Activated CD8-positive, alpha-beta memory T cell treated with anti-CD3 and anti-CD28 coated beads, Interleukin-2, amount 50 U/mL, for 48 hours (primary cell): ENCODE data around the gene ZFR2.
A peak's percentile ranks its signal among the peaks of the same experiment; 100 is the strongest.
"Not testable (repeated sequence)": the region's sequence is repeated elsewhere in the genome, so short reads cannot be mapped to it uniquely, and the experiment has no call there.

Experiments
- DNase-seq: peaks from one replicate; pipeline ENCODE4 v3.0.0-alpha.2; 2020

ZFR2 gene

DNA sequence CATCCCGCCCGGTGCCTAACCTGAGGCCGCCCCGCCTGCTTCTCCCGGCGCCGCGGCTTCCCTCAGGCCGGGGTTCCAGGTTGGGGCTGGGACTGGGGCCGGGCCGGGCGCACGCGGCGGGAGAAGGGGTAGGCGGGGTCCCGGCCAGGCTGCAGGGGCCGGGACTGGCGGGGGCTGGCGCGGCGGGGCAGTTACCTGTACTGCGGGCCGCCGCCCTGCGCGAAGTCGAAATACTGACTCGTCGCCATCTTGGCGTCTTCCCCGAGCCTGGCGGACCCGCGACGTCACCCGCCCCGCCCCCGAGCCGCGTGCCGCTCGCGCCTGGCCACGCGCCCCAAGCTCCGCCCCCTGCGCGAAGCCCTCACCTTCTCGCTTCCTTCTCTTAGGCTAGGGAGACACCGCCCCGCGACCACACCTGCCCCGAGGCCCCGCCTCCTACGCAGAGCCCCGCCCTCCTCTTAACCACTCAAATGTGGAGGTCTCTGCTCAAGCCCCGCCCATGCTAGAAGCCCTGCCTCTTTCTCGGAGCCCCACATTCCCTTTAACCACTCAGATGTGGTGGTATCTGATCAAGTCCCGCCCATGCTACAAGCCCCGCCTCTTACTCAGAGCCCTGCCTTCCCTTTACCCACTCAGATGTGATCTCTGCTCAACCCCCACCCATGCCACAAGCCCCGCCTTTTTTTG lies at the start of gene ZFR2:
ZFR2 (minus strand) TSS at position 269 of the 687 bp plus-strand sequence; CDS start at position 248, 21 bp downstream.
- DNase-seq: peak; percentile 60

GRCh38 chr19:3916033-3916432 lies 47.2 kb upstream of the ZFR2 start:
- no peak for DNase-seq

DNA sequence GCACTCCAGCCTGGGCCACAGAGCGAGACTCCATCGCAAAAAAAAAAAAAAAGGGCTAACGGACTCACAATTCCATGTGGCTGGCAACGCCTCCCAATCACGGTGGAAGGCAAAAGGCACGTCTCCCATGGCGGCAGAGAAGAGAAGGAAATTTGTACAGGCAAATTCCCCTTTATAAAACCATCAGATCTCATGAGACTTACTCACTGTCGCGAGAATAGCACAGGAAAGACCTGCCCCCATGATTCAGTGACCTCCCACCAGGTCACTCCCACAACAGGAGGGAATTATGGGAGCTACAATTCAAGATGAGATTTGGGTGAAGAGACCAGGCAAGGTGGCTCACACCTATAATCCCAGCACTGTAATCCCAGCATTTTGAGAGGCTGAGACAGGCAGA lies 45.4 kb upstream of the ZFR2 start:
- DNase-seq: no peak

- no peak for DNase-seq
Measured at GRCh38 chr19:3910105-3910504, 41.3 kb upstream of the ZFR2 start.

DNA sequence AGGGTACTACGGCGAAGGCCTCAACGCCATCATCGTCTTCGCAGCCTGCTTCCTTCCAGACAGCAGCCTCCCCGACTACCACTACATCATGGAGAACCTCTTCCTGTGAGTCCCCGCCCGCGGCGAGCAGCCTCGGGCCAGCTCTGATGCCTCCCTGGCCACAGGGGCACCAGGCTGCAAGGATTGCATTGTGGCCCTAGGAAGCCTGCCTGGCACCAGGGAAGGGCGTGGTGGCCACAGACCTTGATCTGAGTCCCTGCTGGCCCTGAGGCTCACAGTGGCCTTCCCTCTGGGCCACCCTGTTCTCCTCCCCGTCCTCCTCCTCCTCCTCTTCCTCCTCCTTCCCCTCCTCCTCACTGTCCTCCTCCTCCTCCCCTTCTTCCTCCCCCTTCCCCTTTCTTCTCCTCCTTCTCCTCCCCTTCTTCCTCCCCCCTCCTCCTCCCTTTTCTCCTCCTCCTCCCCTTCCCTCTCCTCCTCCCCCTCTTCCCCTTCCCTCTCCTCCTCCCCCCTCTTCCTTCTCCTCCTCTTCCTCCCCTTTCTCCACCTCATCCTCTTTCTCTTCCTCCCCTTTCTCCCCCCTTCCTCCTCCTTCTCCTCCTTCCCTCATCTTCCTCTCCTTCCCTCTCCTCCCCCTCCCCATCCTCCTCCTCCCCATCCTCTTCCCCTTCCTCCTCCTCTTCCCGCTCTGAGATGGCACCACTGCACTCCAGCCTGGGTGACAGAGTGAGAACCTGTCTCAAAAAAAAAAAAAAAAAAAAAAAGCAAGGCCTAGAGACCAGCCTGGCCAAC lies 39.6 kb upstream of the ZFR2 start:
- DNase-seq: no peak

GRCh38 chr19:3907626-3908265 lies 38.9 kb upstream of the ZFR2 start:
- no peak for DNase-seq

DNA sequence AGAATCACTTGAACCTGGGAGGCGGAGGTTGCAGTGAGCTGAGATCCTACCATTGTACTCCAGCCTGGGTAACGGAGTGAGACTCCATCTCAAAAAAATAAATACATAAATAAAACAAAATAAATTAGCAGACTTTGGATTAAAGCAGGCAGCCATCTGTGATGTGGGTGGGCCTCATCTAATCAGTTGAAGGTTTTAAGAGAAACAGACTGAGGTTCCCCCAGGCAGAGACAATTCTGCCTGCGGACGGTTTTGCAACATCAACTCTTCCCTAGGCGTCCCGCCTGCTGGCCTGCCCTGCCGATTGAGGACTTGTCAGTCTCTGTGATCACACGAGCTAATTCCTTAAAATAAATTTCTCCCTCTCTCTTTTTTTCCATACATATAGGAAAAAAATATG lies 35.4 kb upstream of the ZFR2 start:
- DNase-seq: no peak

- DNase-seq: no peak
Measured at GRCh38 chr19:3902317-3902973, 33.6 kb upstream of the ZFR2 start.

- no peak for DNase-seq
Measured at GRCh38 chr19:3899531-3900294, 30.9 kb upstream of the ZFR2 start.

DNA sequence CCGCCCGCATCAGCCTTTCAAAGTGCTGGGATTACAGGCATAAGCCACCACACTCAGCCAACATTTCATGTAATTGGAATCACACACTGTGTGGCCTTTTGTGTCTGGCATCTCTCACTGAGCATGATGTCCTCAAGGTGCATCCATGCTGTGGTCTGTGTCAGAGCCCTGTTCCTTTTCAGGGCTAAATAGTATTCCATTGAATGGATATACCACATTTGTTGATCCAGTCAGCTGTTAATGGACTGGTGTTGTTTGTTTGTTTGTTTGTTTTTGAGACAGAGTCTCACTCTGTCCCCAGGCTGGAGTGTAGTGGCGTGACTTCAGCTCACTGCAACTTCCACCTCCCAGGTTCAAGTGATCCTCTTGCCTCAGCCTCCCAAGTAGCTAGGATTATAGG lies 29.6 kb upstream of the ZFR2 start:
- no peak for DNase-seq

GRCh38 chr19:3897936-3898335 lies 29.1 kb upstream of the ZFR2 start:
- no peak for DNase-seq

GRCh38 chr19:3895788-3896187 lies 26.9 kb upstream of the ZFR2 start:
- no peak for DNase-seq

GRCh38 chr19:3894959-3895358 lies 26.1 kb upstream of the ZFR2 start:
- not testable (repeated sequence) for DNase-seq

DNA sequence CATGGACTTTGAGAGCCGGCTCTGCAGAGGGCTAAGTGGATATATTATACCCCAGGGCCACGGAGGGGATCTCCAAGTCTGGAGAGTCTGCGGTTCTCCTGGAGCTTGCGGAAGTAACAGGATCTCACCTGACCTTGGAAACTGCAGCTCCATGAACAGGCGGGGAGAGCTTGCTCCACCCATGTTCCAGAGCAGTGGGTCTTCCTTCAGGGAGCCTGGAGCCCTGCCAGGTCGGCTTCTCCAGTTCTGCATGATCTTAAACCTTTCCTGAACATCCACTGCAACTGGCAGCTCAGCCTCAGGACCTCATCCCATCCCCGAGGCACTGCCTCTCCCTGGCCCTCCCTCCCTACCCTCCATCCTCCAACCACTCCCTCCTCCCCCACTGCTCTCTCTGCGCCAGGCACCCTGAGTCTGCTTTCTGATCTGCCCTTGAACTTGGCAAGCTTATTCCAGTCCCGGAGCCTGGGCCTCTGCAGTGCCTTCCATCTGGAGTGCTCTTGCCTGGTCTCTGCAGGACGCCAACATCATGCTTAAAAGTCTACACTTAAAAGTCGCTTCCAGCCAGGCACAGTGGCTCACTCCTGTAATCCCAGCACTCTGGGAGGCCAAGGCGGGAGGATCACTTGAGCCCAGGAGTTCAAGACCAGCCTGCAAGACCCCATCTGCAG lies 24.8 kb upstream of the ZFR2 start:
- no peak for DNase-seq

DNA sequence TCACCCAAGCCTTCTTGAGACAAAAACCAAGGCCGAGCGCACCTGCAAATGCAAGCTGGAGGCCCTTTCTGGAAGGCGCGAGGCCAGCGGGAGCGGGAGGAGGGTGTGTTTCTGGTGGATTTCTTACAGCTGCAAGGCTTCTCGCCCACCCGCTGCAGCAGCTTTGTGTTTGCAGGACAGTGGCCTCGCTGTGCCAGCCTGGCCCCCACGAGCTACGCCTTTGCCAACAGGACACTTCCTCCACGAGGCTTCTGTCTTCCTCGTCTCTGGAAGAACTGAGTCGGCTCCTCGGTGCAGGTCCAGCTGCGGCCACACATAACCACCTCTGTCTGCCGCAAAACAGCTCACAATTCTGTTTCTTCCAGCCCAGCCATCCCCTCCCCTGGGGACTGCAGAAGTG lies 21.8 kb upstream of the ZFR2 start:
- DNase-seq: no peak

GRCh38 chr19:3882041-3882384 lies 13.2 kb upstream of the ZFR2 start:
- DNase-seq: no peak

DNA sequence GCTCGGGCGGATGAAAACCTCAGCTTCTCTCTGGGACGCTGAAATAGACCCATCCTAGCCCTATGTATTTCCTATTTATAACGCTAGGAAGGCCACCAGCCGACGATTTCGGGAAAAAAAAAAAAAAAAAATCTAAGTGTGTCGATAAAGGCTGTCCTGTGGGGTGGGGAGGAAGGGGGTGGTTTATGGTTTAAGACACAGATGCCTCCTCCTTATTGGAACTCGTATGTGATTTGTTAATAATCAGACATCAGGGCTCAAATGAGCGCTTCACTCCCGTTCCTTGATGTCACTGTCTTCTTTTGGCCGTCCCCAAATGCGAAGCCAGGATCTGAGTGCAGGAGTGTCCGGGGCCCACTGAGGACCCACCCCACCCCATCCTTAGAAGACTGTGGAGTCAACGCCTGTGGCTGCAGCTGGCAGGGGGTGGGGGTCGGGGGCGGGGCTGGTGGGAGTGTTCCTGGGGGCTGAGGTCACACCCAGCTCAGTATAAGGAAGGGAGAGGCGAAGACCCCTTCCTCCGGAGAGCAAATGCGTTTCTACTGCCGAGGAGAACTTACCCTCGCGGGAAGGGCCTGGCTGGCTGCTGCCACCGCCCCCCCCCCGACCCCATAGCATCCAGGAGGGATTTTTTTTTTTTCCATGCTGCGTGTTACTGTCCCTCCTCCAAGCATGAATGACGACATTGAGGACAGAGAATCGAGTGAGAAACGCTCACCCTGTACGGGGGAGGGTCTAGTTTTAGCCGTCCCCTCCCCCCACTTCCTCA lies 12.6 kb upstream of the ZFR2 start:
- DNase-seq: no peak

DNA sequence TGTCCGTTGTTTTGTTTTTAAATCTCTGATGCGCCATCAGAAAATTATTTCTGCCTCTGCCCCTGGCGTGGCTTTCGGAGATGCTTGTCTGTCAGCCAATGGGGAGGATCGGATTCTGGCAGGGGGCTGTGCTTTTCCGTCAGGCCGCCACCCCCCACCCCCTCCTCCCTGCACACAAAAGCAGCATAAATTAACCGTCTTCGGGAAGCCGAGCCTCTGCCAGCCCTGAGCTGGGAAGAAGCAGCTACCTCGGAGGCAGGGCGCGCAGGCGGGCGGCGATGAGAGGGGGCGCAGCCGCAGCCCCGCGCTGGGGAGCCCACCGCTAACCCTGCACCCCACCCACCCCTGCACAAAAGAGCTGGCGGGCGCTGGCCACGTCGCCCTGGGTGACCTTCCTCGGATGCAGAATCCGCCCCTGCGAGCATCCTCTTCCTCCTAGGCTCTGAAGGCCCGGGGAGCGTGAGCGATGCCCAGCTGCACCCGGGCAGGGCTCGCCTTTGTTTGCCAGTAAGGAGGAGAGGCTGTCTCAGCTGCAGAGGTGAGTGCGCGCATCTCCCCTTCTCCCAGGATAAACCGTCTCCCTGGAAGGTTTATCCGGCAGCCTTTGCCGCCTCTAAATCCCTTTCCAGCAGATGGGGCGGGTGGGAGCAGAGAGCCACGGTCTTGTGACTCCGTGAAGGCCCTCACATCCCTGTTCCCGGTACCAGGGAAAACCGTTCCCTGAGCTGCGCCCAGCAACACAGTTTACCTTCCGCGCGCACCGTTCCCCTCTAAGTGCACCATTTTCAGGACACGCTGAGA lies 11.8 kb upstream of the ZFR2 start, which contains the start of gene ATCAY:
ATCAY (plus strand) TSS at position 215 of the 801 bp plus-strand sequence. CDS start 5,083 bp downstream, outside the sequence.
- no peak for DNase-seq

GRCh38 chr19:3879656-3880055 lies 10.8 kb upstream of the ZFR2 start:
- DNase-seq: no peak

GRCh38 chr19:3874695-3875094 lies 5.9 kb upstream of the ZFR2 start:
- not testable (repeated sequence) for DNase-seq
